Gastroesophageal sphincter (tissue), 4 donors: ENCODE results near the gene CSNK1G1. TPM values are rescaled to one million over a fixed set of nuclear protein-coding genes. Genes with fewer than 3 reads are reported as not detected.

Experiments used
- ATAC-seq: fragments of 150-250 bp; one replicate; pipeline ENCODE4 v1.9.1; 2016; ENCODE audit warnings: mild to moderate bottlenecking, moderate library complexity
- H3K27ac ChIP-seq, 4 donors: fragments of 200-600 bp; sonication (generic) in 3 of 4; 1 replicate in 3 of 4; 2 replicates in 1 of 4; pipeline ENCODE4 v1.5.1; 2016 to 2019
- H3K27me3 ChIP-seq: fragments of 200-600 bp; sonication (generic); one replicate; pipeline ENCODE4 v1.5.1; 2019
- H3K36me3 ChIP-seq, 2 donors: fragments of 200-600 bp; sonication (generic); one replicate each; pipeline ENCODE4 v1.5.1; 2019; ENCODE audit warnings: control low read depth in 1 of 2
- H3K4me1 ChIP-seq, 3 donors: fragments of 200-600 bp; sonication (generic); 1 replicate in 2 of 3; 2 replicates in 1 of 3; pipeline ENCODE4 v1.5.1; 2016 to 2019; ENCODE audit warnings: control low read depth in 2 of 3
- H3K4me3 ChIP-seq, 2 donors: fragments of 200-600 bp; sonication (generic); one replicate each; pipeline ENCODE4 v1.5.1; 2019; ENCODE audit warnings: mild to moderate bottlenecking in 1 of 2, moderate library complexity in 1 of 2
- H3K9me3 ChIP-seq, 3 donors: fragments of 200-600 bp; sonication (generic); one replicate each; pipeline ENCODE4 v1.5.1; 2017 to 2019; ENCODE audit warnings: control low read depth in 2 of 3
- CTCF ChIP-seq, 4 experiments: fragments of 200-600 bp in 2 of 4; fragments of 450-650 bp in 2 of 4; sonication (generic) in 1 of 4; IDR thresholded peaks; one replicate each; pipeline ENCODE4 v1.5.1; 2017 to 2019; ENCODE audit warnings: antibody characterized with exemption in 4 of 4, mild to moderate bottlenecking in 2 of 4, moderate library complexity in 2 of 4
- EP300 ChIP-seq: sonication (generic); formaldehyde crosslinking; IDR thresholded peaks from one replicate; pipeline ENCODE4 v1.6.1; 2017; ENCODE audit warnings: antibody characterized with exemption, mild to moderate bottlenecking
- POLR2A ChIP-seq, 2 donors: fragments of 450-650 bp; IDR thresholded peaks; one replicate each; pipeline ENCODE4 v1.6.1; 2017; ENCODE audit warnings: antibody characterized with exemption in 2 of 2, mild to moderate bottlenecking in 2 of 2, moderate library complexity in 1 of 2
- POLR2AphosphoS5 ChIP-seq: sonication (generic); formaldehyde crosslinking; IDR thresholded peaks from one replicate; pipeline ENCODE4 v1.6.1; 2017; ENCODE audit warnings: antibody characterized with exemption
- WGBS, 2 donors: methylation state at CpG; one replicate each; pipeline ENCODE4 v1.1.5; 2018; ENCODE audit warnings: low coverage in 1 of 2; 5-methylcytosine and 5-hydroxymethylcytosine counted together
- total RNA-seq, 4 donors: library from RNA; depleted of rRNA; stranded (reverse); fragments of >200 nt; gene quantifications; one replicate each; pipeline ENCODE4 v1.1.0, GENCODE V29; 2016

CSNK1G1 gene
- total RNA-seq, 4 donors from 2014 or later: 9.2 to 67.0 (median 11.9) TPM

- no peak overlapping the region for H3K27ac ChIP-seq
- no peaks in the 10 kb centered on the region for H3K9me3 ChIP-seq
- 57 to 67% methylated on average over 1 of the region's 1 CpG for WGBS, 2 donors
- peaks cover 7% of the 10 kb centered on the region for H3K27me3 ChIP-seq
- peaks cover 3 to 66% (median 24%) of the 10 kb centered on the region in 3 donors for H3K4me1 ChIP-seq
- H3K4me3 ChIP-seq: no peak overlapping the region
- peaks cover 0 to 75% of the 10 kb centered on the region in 2 donors for H3K36me3 ChIP-seq
- TF ChIP-seq CTCF (IDR thresholded peaks at IDR 0.05): no peak
- no peak for TF ChIP-seq EP300
- no peak for TF ChIP-seq POLR2A (IDR thresholded peaks at IDR 0.05)
- no peak for TF ChIP-seq POLR2AphosphoS5
- no peak for ATAC-seq
These were observed 198.3 kb downstream of the CSNK1G1 start for GRCh38 chr15:64157599-64158125.

- no peak overlapping the region for H3K27ac ChIP-seq
These were observed 199.2 kb downstream of the CSNK1G1 start for GRCh38 chr15:64156652-64157331.

GRCh38 chr15:64155802-64156651 lies 199.9 kb downstream of the CSNK1G1 start:
- peaks cover 0 to 72% of the 10 kb centered on the region in 2 donors for H3K36me3 ChIP-seq
- peaks cover 0 to 69% (median 29%) of the 10 kb centered on the region in 3 donors for H3K4me1 ChIP-seq
- H3K27ac ChIP-seq: no peak overlapping the region
- no peak for ATAC-seq
- no peak overlapping the region for H3K4me3 ChIP-seq
- H3K27me3 ChIP-seq: peaks cover 23% of the 10 kb centered on the region
- 77 to 81% methylated on average over 4 to 5 of the region's 15 CpGs for WGBS, 2 donors
- H3K9me3 ChIP-seq: no peaks in the 10 kb centered on the region
- no peak for TF ChIP-seq EP300
- TF ChIP-seq POLR2AphosphoS5: no peak
- no peak for TF ChIP-seq POLR2A (IDR thresholded peaks at IDR 0.05)
- TF ChIP-seq CTCF (IDR thresholded peaks at IDR 0.05): no peak

More at GRCh38 chr15:64156652-64157331, 199.2 kb downstream of the CSNK1G1 start:
- ATAC-seq: no peak
- Histone ChIP-seq H3K36me3 (peaks cover 0 to 75% of the 10 kb centered on the region in 2 donors), H3K27me3 (peaks cover 16% of the 10 kb centered on the region), H3K4me3 (no peak overlapping the region), H3K4me1 (peaks cover 3 to 69% (median 30%) of the 10 kb centered on the region in 3 donors), H3K9me3 (no peaks in the 10 kb centered on the region)
- TF ChIP-seq POLR2A (IDR thresholded peaks at IDR 0.05) (no peak), EP300 (no peak), CTCF (IDR thresholded peaks at IDR 0.05) (no peak), POLR2AphosphoS5 (no peak)
- WGBS, 2 donors: 60 to 93% methylated on average over 1 to 3 of the region's 16 CpGs

GRCh38 chr15:64153480-64154367 lies 202.2 kb downstream of the CSNK1G1 start:
- Histone ChIP-seq H3K4me1 (peaks cover 0 to 47% (median 22%) of the 10 kb centered on the region in 3 donors), H3K27ac (peak overlapping the region in 3 of 4 donors; percentile 8 to 34 (median 21)), H3K4me3 (no peak overlapping the region), H3K27me3 (peaks cover 30% of the 10 kb centered on the region), H3K36me3 (peaks cover 0 to 49% of the 10 kb centered on the region in 2 donors), H3K9me3 (no peaks in the 10 kb centered on the region)
- WGBS, 2 donors: 11% methylated on average over 9 of the region's 12 CpGs; no CpG with 5 or more reads in 1 of the 2 donors
- TF ChIP-seq EP300 (no peak), POLR2A (IDR thresholded peaks at IDR 0.05) (no peak), POLR2AphosphoS5 (peak; percentile 11), CTCF (IDR thresholded peaks at IDR 0.05) (peak in 3 of 4 experiments; percentile 93 to 98 (median 94))
- ATAC-seq: peak; percentile 93
